ENCODE measurements around the gene LDLRAD2.

The LDLRAD2 gene

GRCh38 chr1:21872445-21873079, 60.5 kb downstream of the LDLRAD2 start:
- in situ Hi-C loops (cut with MboI; ENCODE audit: low sequenced_read_pairs): no loop called here
- no peak for DNase-seq (ENCODE audit: low spot score in 2 of 2)
- no peaks in the 10 kb centered on the region for H3K27me3 ChIP-seq (ENCODE audit: low read depth)
- H3K36me3 ChIP-seq (replicated peaks): peaks cover 19% of the 10 kb centered on the region
- no peaks in the 10 kb centered on the region for H3K4me1 ChIP-seq
- H3K4me3 ChIP-seq: no peak overlapping the region
- H3K9me3 ChIP-seq: no peaks in the 10 kb centered on the region

- H3K4me3 ChIP-seq: no peak overlapping the region
- H3K36me3 ChIP-seq (replicated peaks): peaks cover 24% of the 10 kb centered on the region
- no peaks in the 10 kb centered on the region for H3K27me3 ChIP-seq (ENCODE audit: low read depth)
- no peaks in the 10 kb centered on the region for H3K9me3 ChIP-seq
- in situ Hi-C loops (cut with MboI; ENCODE audit: low sequenced_read_pairs): no loop called here
- DNase-seq (ENCODE audit: low spot score in 2 of 2): no peak
- H3K4me1 ChIP-seq: no peaks in the 10 kb centered on the region
Observed at GRCh38 chr1:21873174-21873573, 61.1 kb downstream of the LDLRAD2 start.

GRCh38 chr1:21873761-21874160, 61.7 kb downstream of the LDLRAD2 start:
- no peak for DNase-seq (ENCODE audit: low spot score in 2 of 2)
- Histone ChIP-seq H3K9me3 (no peaks in the 10 kb centered on the region), H3K4me1 (no peaks in the 10 kb centered on the region), H3K36me3 (replicated peaks) (peaks cover 24% of the 10 kb centered on the region), H3K27me3 (ENCODE audit: low read depth) (no peaks in the 10 kb centered on the region), H3K4me3 (no peak overlapping the region)
- in situ Hi-C loops (cut with MboI; ENCODE audit: low sequenced_read_pairs): no loop called here

GRCh38 chr1:21874328-21874727, 62.3 kb downstream of the LDLRAD2 start:
- no peaks in the 10 kb centered on the region for H3K4me1 ChIP-seq
- no peaks in the 10 kb centered on the region for H3K9me3 ChIP-seq
- DNase-seq (ENCODE audit: low spot score in 2 of 2): no peak
- in situ Hi-C loops (cut with MboI; ENCODE audit: low sequenced_read_pairs): no loop called here
- H3K27me3 ChIP-seq (ENCODE audit: low read depth): no peaks in the 10 kb centered on the region
- H3K36me3 ChIP-seq (replicated peaks): peaks cover 24% of the 10 kb centered on the region
- H3K4me3 ChIP-seq: no peak overlapping the region

Measured in HAP-1 (cell line).